KOPT-K1 (cell line): ENCODE data around the gene TMEM81.

Experiments used
- H3K27ac ChIP-seq: fragments of 200-600 bp; sonication (generic); 2 replicates; pipeline ENCODE4 v1.5.1; 2016; ENCODE audit warnings: antibody characterized with exemption, mild to moderate bottlenecking, low read depth, low read length; ENCODE audit not compliant: poor library complexity, severe bottlenecking
- H3K36me3 ChIP-seq: fragments of 200-600 bp; sonication (generic); 2 replicates; pipeline ENCODE4 v1.5.1; 2017; ENCODE audit warnings: antibody characterized with exemption, mild to moderate bottlenecking, low read length, moderate library complexity; ENCODE audit not compliant: insufficient read depth
- H3K9me3 ChIP-seq: fragments of 200-600 bp; sonication (generic); 2 replicates; pipeline ENCODE4 v1.5.1; 2017; ENCODE audit warnings: antibody characterized with exemption, low read length, mild to moderate bottlenecking; ENCODE audit not compliant: insufficient read depth, poor library complexity, severe bottlenecking

TMEM81 gene

GRCh38 chr1:205041998-205042910 lies 42.0 kb downstream of the TMEM81 start:
- Histone ChIP-seq H3K9me3 (no peaks in the 10 kb centered on the region), H3K27ac (no peak overlapping the region), H3K36me3 (no peaks in the 10 kb centered on the region)

- Histone ChIP-seq H3K9me3 (no peaks in the 10 kb centered on the region), H3K27ac (no peak overlapping the region), H3K36me3 (no peaks in the 10 kb centered on the region)
Observed at GRCh38 chr1:205041001-205041715, 43.1 kb downstream of the TMEM81 start.

GRCh38 chr1:205038132-205038786 lies 46.0 kb downstream of the TMEM81 start:
- Histone ChIP-seq H3K36me3 (no peaks in the 10 kb centered on the region), H3K27ac (no peak overlapping the region), H3K9me3 (no peaks in the 10 kb centered on the region)

- Histone ChIP-seq H3K9me3 (no peaks in the 10 kb centered on the region), H3K36me3 (no peaks in the 10 kb centered on the region), H3K27ac (no peak overlapping the region)
Observed at GRCh38 chr1:205037539-205037938, 46.7 kb downstream of the TMEM81 start.
